Stimulated activated CD4-positive, alpha-beta T cell treated with anti-CD3 and anti-CD28 coated beads, Interleukin-4, amount 100 ng/mL, for 24 hours (primary cell): Measurements from ENCODE around the gene HAO1.

ENCODE experiments used
- DNase-seq: peaks from one replicate; pipeline ENCODE4 v3.0.0-alpha.2; 2020

HAO1 gene

GRCh38 chr20:7926323-7926722, 13.9 kb downstream of the HAO1 start:
- DNase-seq = no peak

GRCh38 chr20:7924692-7925091, 15.6 kb downstream of the HAO1 start:
- no peak for DNase-seq

GRCh38 chr20:7916648-7917047, 23.6 kb downstream of the HAO1 start:
- no peak for DNase-seq

GRCh38 chr20:7912551-7912950, 27.7 kb downstream of the HAO1 start:
- no peak for DNase-seq

- no peak for DNase-seq
Observed at GRCh38 chr20:7911586-7912330, 28.5 kb downstream of the HAO1 start.

GRCh38 chr20:7908905-7909304, 31.4 kb downstream of the HAO1 start:
- no peak for DNase-seq

GRCh38 chr20:7903429-7903828, 36.8 kb downstream of the HAO1 start:
- DNase-seq = no peak

- no peak for DNase-seq
Observed at GRCh38 chr20:7902879-7903278, 37.4 kb downstream of the HAO1 start.

GRCh38 chr20:7897781-7898364, 42.4 kb downstream of the HAO1 start:
- no peak for DNase-seq

GRCh38 chr20:7893014-7893730, 47.1 kb downstream of the HAO1 start:
- DNase-seq = no peak

GRCh38 chr20:7891705-7892104, 48.6 kb downstream of the HAO1 start:
- DNase-seq = no peak

- DNase-seq = no peak
Observed at GRCh38 chr20:7889736-7890135, 50.5 kb downstream of the HAO1 start.

- no peak for DNase-seq
Observed at GRCh38 chr20:7883741-7884140, 56.5 kb downstream of the HAO1 start.

- no peak for DNase-seq
Observed at GRCh38 chr20:7883309-7883708, 56.9 kb downstream of the HAO1 start.

- DNase-seq = no peak
Observed at GRCh38 chr20:7882076-7882475, 58.2 kb downstream of the HAO1 start.

- DNase-seq = no peak
Observed at GRCh38 chr20:7881551-7881950, 58.7 kb downstream of the HAO1 start.

- DNase-seq = no peak
Observed at GRCh38 chr20:7879883-7880282, 60.4 kb downstream of the HAO1 start.

GRCh38 chr20:7868108-7868507, 72.2 kb downstream of the HAO1 start:
- no peak for DNase-seq

GRCh38 chr20:7866285-7866684, 74.0 kb downstream of the HAO1 start:
- DNase-seq = no peak

- no peak for DNase-seq
Observed at GRCh38 chr20:7859356-7859802, 80.9 kb downstream of the HAO1 start.

GRCh38 chr20:7858734-7859250, 81.5 kb downstream of the HAO1 start:
- no peak for DNase-seq

GRCh38 chr20:7856756-7857155, 83.5 kb downstream of the HAO1 start:
- no peak for DNase-seq

GRCh38 chr20:7855545-7855944, 84.7 kb downstream of the HAO1 start:
- DNase-seq = no peak

- no peak for DNase-seq
Observed at GRCh38 chr20:7853493-7853892, 86.8 kb downstream of the HAO1 start.
